ENCODE results near the gene THAP9.
"Not testable (repeated sequence)": the region's sequence is repeated elsewhere in the genome, so short reads cannot be mapped to it uniquely, and the experiment has no call there.

The THAP9 gene

GRCh38 chr4:82893942-82894341 lies 6.6 kb upstream of the THAP9 start:
- DNase-seq (ENCODE audit: low read depth) = no peak

- DNase-seq (ENCODE audit: low read depth) = no peak
Measured at GRCh38 chr4:82896755-82897154, 3.8 kb upstream of the THAP9 start.

GRCh38 chr4:82898322-82899243 lies 2.0 kb upstream of the THAP9 start:
- DNase-seq (ENCODE audit: low read depth) = no peak

- DNase-seq (ENCODE audit: low read depth) = no peak
Measured at GRCh38 chr4:82899374-82900065, 1.0 kb upstream of the THAP9 start.

GRCh38 chr4:82900066-82900410 lies 497 bp upstream of the THAP9 start:
- no peak for DNase-seq (ENCODE audit: low read depth)

GRCh38 chr4:82901183-82901718 lies 716 bp downstream of the THAP9 start:
- DNase-seq (ENCODE audit: low read depth) = no peak

GRCh38 chr4:82903737-82904136 lies 3.2 kb downstream of the THAP9 start:
- DNase-seq (ENCODE audit: low read depth) = no peak

- DNase-seq (ENCODE audit: low read depth) = peak; percentile 4
Measured at GRCh38 chr4:82905205-82905604, 4.7 kb downstream of the THAP9 start.

- no peak for DNase-seq (ENCODE audit: low read depth)
Measured at GRCh38 chr4:82906469-82906868, 5.9 kb downstream of the THAP9 start.

GRCh38 chr4:82909326-82909725 lies 8.8 kb downstream of the THAP9 start:
- DNase-seq (ENCODE audit: low read depth) = no peak

GRCh38 chr4:82913305-82913704 lies 12.8 kb downstream of the THAP9 start:
- DNase-seq (ENCODE audit: low read depth) = no peak

GRCh38 chr4:82913968-82914367 lies 13.4 kb downstream of the THAP9 start:
- DNase-seq (ENCODE audit: low read depth) = not testable (repeated sequence)

- no peak for DNase-seq (ENCODE audit: low read depth)
Measured at GRCh38 chr4:82918091-82918490, 17.6 kb downstream of the THAP9 start.

- no peak for DNase-seq (ENCODE audit: low read depth)
Measured at GRCh38 chr4:82919386-82919785, 18.9 kb downstream of the THAP9 start.

- no peak for DNase-seq (ENCODE audit: low read depth)
Measured at GRCh38 chr4:82921795-82922194, 21.3 kb downstream of the THAP9 start.

GRCh38 chr4:82930848-82931755 lies 30.6 kb downstream of the THAP9 start:
- no peak for DNase-seq (ENCODE audit: low read depth)

- DNase-seq (ENCODE audit: low read depth) = no peak
Measured at GRCh38 chr4:82934441-82934840, 33.9 kb downstream of the THAP9 start.

- DNase-seq (ENCODE audit: low read depth) = no peak
Measured at GRCh38 chr4:82939414-82939813, 38.9 kb downstream of the THAP9 start.

- no peak for DNase-seq (ENCODE audit: low read depth)
Measured at GRCh38 chr4:82947498-82947897, 47.0 kb downstream of the THAP9 start.

- no peak for DNase-seq (ENCODE audit: low read depth)
Measured at GRCh38 chr4:82948647-82949204, 48.2 kb downstream of the THAP9 start.

GRCh38 chr4:82951196-82951595 lies 50.7 kb downstream of the THAP9 start:
- no peak for DNase-seq (ENCODE audit: low read depth)

- no peak for DNase-seq (ENCODE audit: low read depth)
Measured at GRCh38 chr4:82954212-82954611, 53.7 kb downstream of the THAP9 start.

Measured in T-helper 22 cell (primary cell).